ENCODE data around the gene KCNAB2. TPM values are rescaled to one million over a fixed set of nuclear protein-coding genes. Genes with fewer than 3 reads are reported as not detected.

Gene KCNAB2
- total RNA-seq, 1 experiment from 2014 or later, result 11.0 TPM

GRCh38 chr1:5998051-5998905 is 47.4 kb upstream of the KCNAB2 start:
- ChIA-PET CTCF (no interaction called here), POLR2A (no interaction called here)
- Histone ChIP-seq H3K4me1 (peaks cover 3% of the 10 kb centered on the region), H3K9me3 (no peaks in the 10 kb centered on the region), H3K36me3 (ENCODE audit: control insufficient read depth, insufficient read depth, low read length) (no peaks in the 10 kb centered on the region), H3K27me3 (replicated peaks; ENCODE audit: control insufficient read depth, insufficient read depth, low read length) (no peaks in the 10 kb centered on the region), H3K4me3 (ENCODE audit: low read depth, low read length) (no peak overlapping the region)
- Mint-ChIP-seq H3K27ac (ENCODE audit: unreplicated experiment) (no peak overlapping the region), H3K9me3 (ENCODE audit: unreplicated experiment) (no peaks in the 10 kb centered on the region), H3K4me1 (ENCODE audit: low read depth, unreplicated experiment) (peaks cover 4% of the 10 kb centered on the region), H3K27me3 (ENCODE audit: insufficient read depth, unreplicated experiment) (no peaks in the 10 kb centered on the region), H3K4me3 (ENCODE audit: unreplicated experiment) (no peak overlapping the region), H3K36me3 (ENCODE audit: insufficient read depth, unreplicated experiment) (no peaks in the 10 kb centered on the region)
- intact Hi-C loops (cut with micrococcal nuclease; ENCODE audit: unreplicated experiment), result no loop called here
- no TSS peak for BruUV-seq (replicated peaks)
- peak in 1 of 2 experiments; percentile 4 for DNase-seq
- TF ChIP-seq CTCF (IDR thresholded peaks at IDR 0.05; ENCODE audit: insufficient read depth in 1 of 2, low read depth in 1 of 2, low read length in 1 of 2, severe bottlenecking in 1 of 2, unreplicated experiment in 1 of 2), result no peak

GRCh38 chr1:5998906-5999301 is 46.8 kb upstream of the KCNAB2 start:
- Mint-ChIP-seq H3K27me3 (ENCODE audit: insufficient read depth, unreplicated experiment) (no peaks in the 10 kb centered on the region), H3K4me1 (ENCODE audit: low read depth, unreplicated experiment) (no peaks in the 10 kb centered on the region), H3K9me3 (ENCODE audit: unreplicated experiment) (no peaks in the 10 kb centered on the region), H3K27ac (ENCODE audit: unreplicated experiment) (no peak overlapping the region), H3K4me3 (ENCODE audit: unreplicated experiment) (no peak overlapping the region), H3K36me3 (ENCODE audit: insufficient read depth, unreplicated experiment) (no peaks in the 10 kb centered on the region)
- Histone ChIP-seq H3K4me1 (no peaks in the 10 kb centered on the region), H3K36me3 (ENCODE audit: control insufficient read depth, insufficient read depth, low read length) (no peaks in the 10 kb centered on the region), H3K4me3 (ENCODE audit: low read depth, low read length) (no peak overlapping the region), H3K27me3 (replicated peaks; ENCODE audit: control insufficient read depth, insufficient read depth, low read length) (no peaks in the 10 kb centered on the region), H3K9me3 (no peaks in the 10 kb centered on the region)
- no peak for TF ChIP-seq CTCF (IDR thresholded peaks at IDR 0.05; ENCODE audit: insufficient read depth in 1 of 2, low read depth in 1 of 2, low read length in 1 of 2, severe bottlenecking in 1 of 2, unreplicated experiment in 1 of 2)
- BruUV-seq (replicated peaks), result no TSS peak
- CTCF ChIA-PET, result no interaction called here
- intact Hi-C loops (cut with micrococcal nuclease; ENCODE audit: unreplicated experiment), result no loop called here
- DNase-seq, result no peak
- POLR2A ChIA-PET, result no interaction called here

- H3K36me3 Mint-ChIP-seq (ENCODE audit: insufficient read depth, unreplicated experiment), result no peaks in the 10 kb centered on the region
- POLR2A ChIA-PET, result no interaction called here
- CTCF ChIA-PET, result no interaction called here
Observed at GRCh38 chr1:5999711-6000443, 45.8 kb upstream of the KCNAB2 start.

More at GRCh38 chr1:5999711-6000443, 45.8 kb upstream of the KCNAB2 start:
- Histone ChIP-seq H3K36me3 (ENCODE audit: control insufficient read depth, insufficient read depth, low read length) (no peaks in the 10 kb centered on the region), H3K27me3 (replicated peaks; ENCODE audit: control insufficient read depth, insufficient read depth, low read length) (no peaks in the 10 kb centered on the region), H3K9me3 (no peaks in the 10 kb centered on the region), H3K4me3 (ENCODE audit: low read depth, low read length) (no peak overlapping the region), H3K4me1 (no peaks in the 10 kb centered on the region)
- no peaks in the 10 kb centered on the region for H3K27me3 Mint-ChIP-seq (ENCODE audit: insufficient read depth, unreplicated experiment)
- H3K4me1 Mint-ChIP-seq (ENCODE audit: low read depth, unreplicated experiment), result no peaks in the 10 kb centered on the region
- H3K9me3 Mint-ChIP-seq (ENCODE audit: unreplicated experiment), result no peaks in the 10 kb centered on the region
- peak in 1 of 2 experiments; percentile 19 for DNase-seq
- no peak for TF ChIP-seq CTCF (IDR thresholded peaks at IDR 0.05; ENCODE audit: insufficient read depth in 1 of 2, low read depth in 1 of 2, low read length in 1 of 2, severe bottlenecking in 1 of 2, unreplicated experiment in 1 of 2)
- H3K27ac Mint-ChIP-seq (ENCODE audit: unreplicated experiment), result no peak overlapping the region
- BruUV-seq (replicated peaks), result no TSS peak
- intact Hi-C loops (cut with micrococcal nuclease; ENCODE audit: unreplicated experiment), result no loop called here
- no peak overlapping the region for H3K4me3 Mint-ChIP-seq (ENCODE audit: unreplicated experiment)
